HepG2 (cell line): ENCODE measurements around the gene ABHD4. TPM values are rescaled to one million over a fixed set of nuclear protein-coding genes. Genes with fewer than 3 reads are reported as not detected.

Source experiments
- ARID5B ChIP-seq: IDR thresholded peaks from 2 replicates; pipeline ENCODE4 v1.4.0; 2020; ENCODE audit warnings: mild to moderate bottlenecking, missing genetic modification reagents
- E2F1 ChIP-seq: sonication (generic); formaldehyde crosslinking; IDR thresholded peaks from 2 replicates; pipeline ENCODE4 v1.5.0; 2020; ENCODE audit warnings: missing genetic modification reagents
- ELF4 ChIP-seq: sonication (generic); formaldehyde crosslinking; IDR thresholded peaks from 2 replicates; pipeline ENCODE4 v1.5.0; 2020; ENCODE audit warnings: missing genetic modification reagents, mild to moderate bottlenecking, moderate library complexity, borderline replicate concordance
- ELK4 ChIP-seq: sonication (generic); formaldehyde crosslinking; IDR thresholded peaks from 2 replicates; pipeline ENCODE4 v1.9.0; 2021; ENCODE audit warnings: missing genetic modification reagents, borderline replicate concordance
- FIP1L1 ChIP-seq: fragments of 200-400 bp; formaldehyde crosslinking; IDR thresholded peaks from 2 replicates; pipeline ENCODE4 v1.6.1; 2018; ENCODE audit warnings: low read depth, mild to moderate bottlenecking, low read length, moderate library complexity, borderline replicate concordance; ENCODE audit not compliant: insufficient read depth
- GABPA ChIP-seq, 2 experiments: IDR thresholded peaks; 2 replicates each; pipeline ENCODE4 v1.6.1; 2011 to 2016; ENCODE audit warnings: low read depth in 2 of 2, low read length in 1 of 2, missing biosample characterization in 1 of 2, missing genetic modification characterization in 1 of 2
- HIVEP1 ChIP-seq: sonication (generic); formaldehyde crosslinking; IDR thresholded peaks from 2 replicates; pipeline ENCODE4 v1.4.0; 2020; ENCODE audit warnings: mild to moderate bottlenecking, missing genetic modification reagents
- HNRNPL ChIP-seq: fragments of 200-400 bp; formaldehyde crosslinking; IDR thresholded peaks from 2 replicates; pipeline ENCODE4 v1.6.1; 2017; ENCODE audit warnings: mild to moderate bottlenecking, low read depth, low read length
- NFIC ChIP-seq: IDR thresholded peaks from 2 replicates; pipeline ENCODE4 v1.6.1; 2012; ENCODE audit warnings: mild to moderate bottlenecking, low read length, inconsistent platforms
- NPAS2 ChIP-seq: sonication (generic); formaldehyde crosslinking; IDR thresholded peaks from 2 replicates; pipeline ENCODE4 v1.8.0; 2022; ENCODE audit warnings: mild to moderate bottlenecking, missing genetic modification reagents, borderline replicate concordance
- REXO4 ChIP-seq: sonication (generic); formaldehyde crosslinking; IDR thresholded peaks from 2 replicates; pipeline ENCODE4 v1.8.0; 2022; ENCODE audit warnings: missing genetic modification reagents, mild to moderate bottlenecking, borderline replicate concordance
- RNF219 ChIP-seq: sonication (generic); formaldehyde crosslinking; IDR thresholded peaks from 2 replicates; pipeline ENCODE4 v1.5.0; 2020; ENCODE audit warnings: mild to moderate bottlenecking, missing genetic modification reagents
- THAP11 ChIP-seq: IDR thresholded peaks from 2 replicates; pipeline ENCODE4 v1.6.1; 2016; ENCODE audit warnings: missing biosample characterization, missing genetic modification reagents
- THAP8 ChIP-seq: sonication (generic); formaldehyde crosslinking; IDR thresholded peaks from 2 replicates; pipeline ENCODE4 v1.5.1; 2020; ENCODE audit warnings: missing genetic modification reagents, mild to moderate bottlenecking, borderline replicate concordance
- YY1 ChIP-seq: IDR thresholded peaks from 2 replicates; pipeline ENCODE4 v1.6.1; 2011; ENCODE audit warnings: low read length, low read depth, moderate library complexity, mild to moderate bottlenecking; ENCODE audit not compliant: insufficient read depth, insufficient replicate concordance
- ZNF468 ChIP-seq: sonication (generic); formaldehyde crosslinking; IDR thresholded peaks from 2 replicates; pipeline ENCODE4 v1.8.0; 2022; ENCODE audit warnings: mild to moderate bottlenecking, moderate library complexity, missing genetic modification reagents
- ZNF569 ChIP-seq: sonication (generic); formaldehyde crosslinking; IDR thresholded peaks from 2 replicates; pipeline ENCODE4 v1.5.0; 2020; ENCODE audit warnings: mild to moderate bottlenecking, missing genetic modification reagents, moderate library complexity, borderline replicate concordance
- ZNF660 ChIP-seq: sonication (generic); formaldehyde crosslinking; IDR thresholded peaks from 2 replicates; pipeline ENCODE4 v1.5.1; 2020; ENCODE audit warnings: mild to moderate bottlenecking, low read depth, missing genetic modification reagents, borderline replicate concordance
- polyA plus RNA-seq, 8 experiments: library from polyadenylated mRNA; depleted of rRNA in 3 of 8; stranded (reverse) in 7 of 8; unstranded in 1 of 8; fragments of >200 nt; fragmentation: Illumina TruSeq in 4 of 8; extraction: Trizol in 4 of 8; gene quantifications; 2 replicates each; pipeline versions ENCODE4 v1.2.1 to v1.2.3, GENCODE V29; 2011 to 2016; ENCODE audit warnings: low read depth in 4 of 8, missing spikeins in 1 of 8, mixed read lengths in 1 of 8; ENCODE audit not compliant: insufficient read depth in 1 of 8
- total RNA-seq, 5 experiments: library from RNA; depleted of rRNA; stranded (reverse); fragments of >200 nt; fragmentation: Illumina TruSeq; extraction: Trizol; gene quantifications; 2 replicates each; pipeline ENCODE4 v1.2.3, GENCODE V29; 2016; ENCODE audit warnings: low read depth in 1 of 5

Gene ABHD4
- total and polyA plus RNA-seq, 2 of the 13 experiments (the other 11 are each of a cell fraction or from before 2014, with no cell fraction given), result 16.1 to 47.5 TPM

GRCh38 chr14:22598099-22598895 is at the start of gene ABHD4 (continued):
- TF ChIP-seq THAP8 (CRISPR knock-in tag) (peak; percentile 21; the same call in 1 of the 2 replicates), REXO4 (CRISPR knock-in tag) (no peak), ZNF468 (peak; percentile 91; the same call in 1 of the 2 replicates), HNRNPL (no peak; the same call in 1 of the 2 replicates), HIVEP1 (CRISPR knock-in tag) (peak; percentile 83), E2F1 (CRISPR knock-in tag) (no peak), GABPA (IDR thresholded peaks at IDR 0.05; ENCODE audit: low read depth, low read length) (no peak), GABPA (CRISPR knock-in tag; IDR thresholded peaks at IDR 0.05; ENCODE audit: low read depth) (no peak), ARID5B (CRISPR knock-in tag) (peak; percentile 53; the same call in 1 of the 2 replicates), ZNF660 (CRISPR knock-in tag) (no peak), NFIC (no peak), YY1 (peak; percentile 87), ELK4 (0 out of 2 replicates have a peak, but pooled peaks have one; percentile 10), ELF4 (CRISPR knock-in tag) (no peak), FIP1L1 (0 out of 2 replicates have a peak, but pooled peaks have one; percentile 32), NPAS2 (CRISPR knock-in tag) (no peak), THAP11 (CRISPR knock-in tag) (peak; percentile 69; the same call in 1 of the 2 replicates), RNF219 (no peak), ZNF569 (CRISPR knock-in tag) (peak; percentile 33; the same call in 1 of the 2 replicates)
